OCI-LY3 (cell line): ENCODE data around the gene MYBPC3.

Source experiments
- CTCF ChIP-seq: fragments of 200-600, 300-600 bp; sonication (generic); IDR thresholded peaks from 2 replicates; pipeline ENCODE4 v1.5.1; 2014; ENCODE audit warnings: antibody characterized with exemption, low read length, low read depth
- EZH2phosphoT487 ChIP-seq: fragments of 200-600 bp; shearing (Covaris generic); IDR thresholded peaks from 2 replicates; pipeline ENCODE4 v1.6.1; 2018; ENCODE audit warnings: antibody characterized with exemption, mixed run types, low read depth

DNA sequence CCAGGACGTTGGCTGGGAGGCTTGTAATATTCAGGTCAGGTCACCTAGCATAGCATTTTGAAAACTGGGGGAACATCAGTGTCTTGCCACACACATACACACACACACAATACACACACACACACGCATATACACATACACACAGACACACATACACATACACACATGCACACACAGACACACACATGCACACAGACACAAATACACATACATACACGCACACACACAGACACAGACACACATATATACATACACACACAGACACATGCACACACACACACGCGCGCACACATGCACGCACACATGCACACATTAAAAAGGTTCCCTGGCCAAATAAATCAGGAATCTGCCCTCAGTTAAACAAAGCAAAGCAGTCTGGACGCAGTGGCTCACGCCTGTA is 12.5 kb downstream of the MYBPC3 start:
- TF ChIP-seq CTCF (no peak), EZH2phosphoT487 (no peak)
